WI38 (cell line): ENCODE measurements around the gene ADCK1.
"Not testable (repeated sequence)": the region's sequence is repeated elsewhere in the genome, so short reads cannot be mapped to it uniquely, and the experiment has no call there.

Source experiments
- H3K4me3 ChIP-seq: 2 replicates; pipeline ENCODE4 v1.5.1; 2011; ENCODE audit warnings: low read depth, mild to moderate bottlenecking, control low read depth, low read length
- CTCF ChIP-seq: IDR thresholded peaks from 2 replicates; pipeline ENCODE4 v1.5.1; 2012; ENCODE audit warnings: low read depth, mild to moderate bottlenecking, control low read depth, low read length

The ADCK1 gene

GRCh38 chr14:77912754-77913556 lies 113.0 kb downstream of the ADCK1 start:
- no peak overlapping the region for H3K4me3 ChIP-seq
- no peak for TF ChIP-seq CTCF

GRCh38 chr14:77914073-77914721 lies 114.3 kb downstream of the ADCK1 start:
- H3K4me3 ChIP-seq: no peak overlapping the region
- no peak for TF ChIP-seq CTCF

- not testable (repeated sequence) for H3K4me3 ChIP-seq
Observed at GRCh38 chr14:77915390-77915789, 115.5 kb downstream of the ADCK1 start.

- H3K4me3 ChIP-seq: no peak overlapping the region
- TF ChIP-seq CTCF: no peak
Observed at GRCh38 chr14:77917491-77918201, 117.7 kb downstream of the ADCK1 start.

- no peak overlapping the region for H3K4me3 ChIP-seq
Observed at GRCh38 chr14:77918448-77918847, 118.5 kb downstream of the ADCK1 start.

DNA sequence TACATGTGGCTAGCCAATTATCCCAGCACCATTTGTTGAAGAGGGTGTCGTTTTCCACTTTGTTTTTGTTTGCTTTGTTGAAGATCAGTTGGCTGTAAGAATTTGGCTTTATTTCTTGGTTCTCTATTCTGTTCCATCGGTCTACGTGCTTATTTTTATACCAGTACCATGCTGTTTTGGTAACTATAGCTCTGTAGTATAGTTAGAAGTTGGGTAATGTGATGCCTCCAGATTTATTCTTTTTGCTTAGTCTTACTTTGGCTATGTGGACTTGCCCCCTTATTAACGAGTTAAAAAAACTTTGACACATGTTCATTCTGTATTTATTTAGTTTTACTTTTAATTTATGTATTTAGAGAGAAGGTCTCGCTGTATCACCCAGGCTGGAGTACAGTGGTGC lies 120.4 kb downstream of the ADCK1 start:
- H3K4me3 ChIP-seq: no peak overlapping the region
- no peak for TF ChIP-seq CTCF

More at GRCh38 chr14:77918448-77918847, 118.5 kb downstream of the ADCK1 start:
- no peak for TF ChIP-seq CTCF

GRCh38 chr14:77921818-77922217 lies 121.9 kb downstream of the ADCK1 start:
- no peak for TF ChIP-seq CTCF
- no peak overlapping the region for H3K4me3 ChIP-seq
